ENCODE data around the gene VAMP1. TPM values are rescaled to one million over a fixed set of nuclear protein-coding genes. Genes with fewer than 3 reads are reported as not detected.
"Not testable (repeated sequence)": the region's sequence is repeated elsewhere in the genome, so short reads cannot be mapped to it uniquely, and the experiment has no call there.

Gene VAMP1
- total RNA-seq, 1 donor from 2014 or later = 4.8 TPM

GRCh38 chr12:6488240-6488639 is 17.8 kb upstream of the VAMP1 start:
- TF ChIP-seq CTCF (IDR thresholded peaks at IDR 0.05; ENCODE audit: insufficient read depth, low read length, poor library complexity, severe bottlenecking) = no peak

GRCh38 chr12:6478416-6478815 is 7.9 kb upstream of the VAMP1 start:
- no peak for DNase-seq (ENCODE audit: low read depth)
- TF ChIP-seq CTCF (IDR thresholded peaks at IDR 0.05; ENCODE audit: insufficient read depth, low read length, poor library complexity, severe bottlenecking) = no peak
- Histone ChIP-seq H3K27me3 (ENCODE audit: control insufficient read depth, insufficient read depth, low read length) (no peaks in the 10 kb centered on the region), H3K4me3 (ENCODE audit: low read depth, low read length) (no peak overlapping the region), H3K36me3 (ENCODE audit: control insufficient read depth, insufficient read depth, low read length) (no peaks in the 10 kb centered on the region)

More at GRCh38 chr12:6488240-6488639, 17.8 kb upstream of the VAMP1 start:
- no peaks in the 10 kb centered on the region for H3K27me3 ChIP-seq (ENCODE audit: control insufficient read depth, insufficient read depth, low read length)
- DNase-seq (ENCODE audit: low read depth) = no peak
- H3K36me3 ChIP-seq (ENCODE audit: control insufficient read depth, insufficient read depth, low read length) = no peaks in the 10 kb centered on the region
- H3K4me3 ChIP-seq (ENCODE audit: low read depth, low read length) = no peak overlapping the region

GRCh38 chr12:6477601-6478377 is 7.3 kb upstream of the VAMP1 start:
- not testable (repeated sequence) for H3K27me3 ChIP-seq (ENCODE audit: control insufficient read depth, insufficient read depth, low read length); H3K36me3 ChIP-seq (ENCODE audit: control insufficient read depth, insufficient read depth, low read length); DNase-seq (ENCODE audit: low read depth); H3K4me3 ChIP-seq (ENCODE audit: low read depth, low read length)

GRCh38 chr12:6476489-6476888 is 6.0 kb upstream of the VAMP1 start:
- no peak for TF ChIP-seq CTCF (IDR thresholded peaks at IDR 0.05; ENCODE audit: insufficient read depth, low read length, poor library complexity, severe bottlenecking)
- no peak for DNase-seq (ENCODE audit: low read depth)

GRCh38 chr12:6475233-6475975 is 4.9 kb upstream of the VAMP1 start:
- not testable (repeated sequence) for H3K4me3 ChIP-seq (ENCODE audit: low read depth, low read length); DNase-seq (ENCODE audit: low read depth); H3K27me3 ChIP-seq (ENCODE audit: control insufficient read depth, insufficient read depth, low read length); H3K36me3 ChIP-seq (ENCODE audit: control insufficient read depth, insufficient read depth, low read length)

More at GRCh38 chr12:6476489-6476888, 6.0 kb upstream of the VAMP1 start:
- no peak overlapping the region for H3K4me3 ChIP-seq (ENCODE audit: low read depth, low read length)
- H3K36me3 ChIP-seq (ENCODE audit: control insufficient read depth, insufficient read depth, low read length) = no peaks in the 10 kb centered on the region
- H3K27me3 ChIP-seq (ENCODE audit: control insufficient read depth, insufficient read depth, low read length) = no peaks in the 10 kb centered on the region

GRCh38 chr12:6472491-6472890 is 2.0 kb upstream of the VAMP1 start:
- no peaks in the 10 kb centered on the region for H3K36me3 ChIP-seq (ENCODE audit: control insufficient read depth, insufficient read depth, low read length)
- TF ChIP-seq CTCF (IDR thresholded peaks at IDR 0.05; ENCODE audit: insufficient read depth, low read length, poor library complexity, severe bottlenecking) = no peak
- no peak for DNase-seq (ENCODE audit: low read depth)
- H3K27me3 ChIP-seq (ENCODE audit: control insufficient read depth, insufficient read depth, low read length) = no peaks in the 10 kb centered on the region
- no peak overlapping the region for H3K4me3 ChIP-seq (ENCODE audit: low read depth, low read length)
